Right cardiac atrium (tissue), 5 donors: Measurements from ENCODE around the gene SNX13. TPM values are rescaled to one million over a fixed set of nuclear protein-coding genes. Genes with fewer than 3 reads are reported as not detected.

ENCODE experiments used
- ATAC-seq, 2 donors: fragments of 200-7000 bp; cut with Tn5 transposase; one replicate each; pipeline versions ENCODE4 v1.8.0 to v1.9.1; 2020; ENCODE audit warnings: moderate library complexity in 2 of 2, mild to moderate bottlenecking in 1 of 2
- DNase-seq, 3 donors: peaks; one replicate each; pipeline ENCODE4 v3.0.0-alpha.2; 2020
- H3K27ac ChIP-seq: one replicate; pipeline ENCODE4 v1.5.1; 2013; ENCODE audit warnings: mild to moderate bottlenecking, low read length, control low read depth, moderate library complexity
- H3K27me3 ChIP-seq: one replicate; pipeline ENCODE4 v1.6.1; 2013; ENCODE audit not compliant: control insufficient read depth, insufficient read depth
- H3K4me1 ChIP-seq: one replicate; pipeline ENCODE4 v1.6.1; 2013; ENCODE audit warnings: low read length; ENCODE audit not compliant: control insufficient read depth, insufficient read depth
- H3K4me3 ChIP-seq: one replicate; pipeline ENCODE4 v1.5.1; 2013; ENCODE audit warnings: low read length, control low read depth
- H3K9me3 ChIP-seq: one replicate; pipeline ENCODE4 v1.6.1; 2013; ENCODE audit warnings: low read length; ENCODE audit not compliant: control insufficient read depth
- WGBS: extraction: QIAGEN DNeasy Blood & Tissue Kit; methylation state at CpG from one replicate; pipeline ENCODE4 v1.1.7; 2013; 5-methylcytosine and 5-hydroxymethylcytosine counted together
- intact Hi-C, 4 donors: fragments of 100-400 bp; cut with DNase I; formaldehyde crosslinking; loops; one replicate each; pipeline versions ENCODE4 v1.11.0 to v1.14.0; 2022 to 2023
- polyA plus RNA-seq: library from polyadenylated mRNA; stranded (reverse); fragments of 200-250 nt; gene quantifications from one replicate; pipeline ENCODE4 v1.2.3, GENCODE V29; 2013
- total RNA-seq, 4 donors: library from RNA; stranded (reverse); fragmentation: NEBNext Ultra II Directional; extraction: Animal tissue kit (Norgen Biotek cat#: 25700); gene quantifications; one replicate each; pipeline ENCODE4 v1.2.1, GENCODE V29; 2021
- donor health status: healthy with polysubstance abuse.
- donor health status: DM: no; HTN: yes; CAD: no.
- donor health status: DM: no; HTN: no; CAD: no.
- donor health status: DM: no; HTN: yes; CAD: no; lungs with severe emphysema.
- donor health status: DM: yes; HTN: yes; CAD: no.

The SNX13 gene
- total and polyA plus RNA-seq, 5 donors, result 11.4 to 50.8 (median 47.0) TPM

- no peaks in the 10 kb centered on the region for H3K9me3 ChIP-seq
- ATAC-seq (no peak), DNase-seq (no peak)
- H3K4me1 ChIP-seq, result no peaks in the 10 kb centered on the region
- no peak overlapping the region for H3K4me3 ChIP-seq
- H3K27me3 ChIP-seq, result no peaks in the 10 kb centered on the region
- intact Hi-C loops, result no loop called here
- H3K27ac ChIP-seq, result no peak overlapping the region
- WGBS, result 85% methylated on average over 4 of the region's 4 CpGs
Observed at GRCh38 chr7:17845197-17845547, 95.1 kb downstream of the SNX13 start.

- 74% methylated on average over 3 of the region's 3 CpGs for WGBS
- no peak overlapping the region for H3K4me3 ChIP-seq
- H3K27me3 ChIP-seq, result no peaks in the 10 kb centered on the region
- H3K9me3 ChIP-seq, result no peaks in the 10 kb centered on the region
- ATAC-seq, result no peak
- no peak overlapping the region for H3K27ac ChIP-seq
- no peaks in the 10 kb centered on the region for H3K4me1 ChIP-seq
- intact Hi-C loops, result no loop called here
- DNase-seq, result no peak
Observed at GRCh38 chr7:17844514-17845196, 95.6 kb downstream of the SNX13 start.

- Histone ChIP-seq H3K27ac (no peak overlapping the region), H3K4me3 (no peak overlapping the region), H3K27me3 (no peaks in the 10 kb centered on the region), H3K9me3 (no peaks in the 10 kb centered on the region), H3K4me1 (no peaks in the 10 kb centered on the region)
- WGBS, result 82% methylated on average over 4 of the region's 4 CpGs
- intact Hi-C loops, result no loop called here
- ATAC-seq (no peak), DNase-seq (no peak)
Observed at GRCh38 chr7:17844022-17844421, 96.3 kb downstream of the SNX13 start.

GRCh38 chr7:17843041-17843440 lies 97.3 kb downstream of the SNX13 start:
- H3K27me3 ChIP-seq, result no peaks in the 10 kb centered on the region
- no peak for DNase-seq
- intact Hi-C loops, result no loop called here
- no peaks in the 10 kb centered on the region for H3K4me1 ChIP-seq
- ATAC-seq, result no peak
- no peaks in the 10 kb centered on the region for H3K9me3 ChIP-seq
- H3K4me3 ChIP-seq, result no peak overlapping the region
- no peak overlapping the region for H3K27ac ChIP-seq

- Histone ChIP-seq H3K9me3 (no peaks in the 10 kb centered on the region), H3K27me3 (no peaks in the 10 kb centered on the region), H3K27ac (no peak overlapping the region), H3K4me1 (no peaks in the 10 kb centered on the region), H3K4me3 (no peak overlapping the region)
- intact Hi-C loops, result no loop called here
- DNase-seq (no peak), ATAC-seq (no peak)
Observed at GRCh38 chr7:17832820-17833355, 107.4 kb downstream of the SNX13 start.

GRCh38 chr7:17832242-17832641 lies 108.1 kb downstream of the SNX13 start:
- no peak overlapping the region for H3K27ac ChIP-seq
- no peak overlapping the region for H3K4me3 ChIP-seq
- H3K27me3 ChIP-seq, result no peaks in the 10 kb centered on the region
- intact Hi-C loops, result no loop called here
- no peak for DNase-seq
- H3K9me3 ChIP-seq, result no peaks in the 10 kb centered on the region
- WGBS, result 94% methylated on average over 1 of the region's 1 CpG
- no peak for ATAC-seq
- no peaks in the 10 kb centered on the region for H3K4me1 ChIP-seq

- H3K9me3 ChIP-seq, result no peaks in the 10 kb centered on the region
- H3K27ac ChIP-seq, result no peak overlapping the region
- ATAC-seq (no peak), DNase-seq (no peak)
- intact Hi-C loops, result no loop called here
- no peak overlapping the region for H3K4me3 ChIP-seq
- H3K4me1 ChIP-seq, result no peaks in the 10 kb centered on the region
- WGBS, result 80% methylated on average over 1 of the region's 1 CpG
- no peaks in the 10 kb centered on the region for H3K27me3 ChIP-seq
Observed at GRCh38 chr7:17830206-17830605, 110.1 kb downstream of the SNX13 start.

GRCh38 chr7:17829001-17829400 lies 111.3 kb downstream of the SNX13 start:
- DNase-seq (no peak), ATAC-seq (no peak)
- WGBS, result over 99% methylated on average over 3 of the region's 3 CpGs
- H3K27me3 ChIP-seq, result no peaks in the 10 kb centered on the region
- no peaks in the 10 kb centered on the region for H3K4me1 ChIP-seq
- intact Hi-C loops, result no loop called here
- H3K9me3 ChIP-seq, result no peaks in the 10 kb centered on the region
- no peak overlapping the region for H3K27ac ChIP-seq
- no peak overlapping the region for H3K4me3 ChIP-seq

GRCh38 chr7:17822547-17823173 lies 117.6 kb downstream of the SNX13 start:
- intact Hi-C loops, result no loop called here
- 69% methylated on average over 3 of the region's 3 CpGs for WGBS
- H3K27ac ChIP-seq, result no peak overlapping the region
- no peaks in the 10 kb centered on the region for H3K9me3 ChIP-seq
- no peak for DNase-seq
- ATAC-seq, result no peak
- no peaks in the 10 kb centered on the region for H3K27me3 ChIP-seq
- no peak overlapping the region for H3K4me3 ChIP-seq
- H3K4me1 ChIP-seq, result no peaks in the 10 kb centered on the region

- intact Hi-C loops, result no loop called here
- ATAC-seq, result no peak
- H3K9me3 ChIP-seq, result no peaks in the 10 kb centered on the region
- no peak for DNase-seq
- H3K4me3 ChIP-seq, result no peak overlapping the region
- H3K27me3 ChIP-seq, result no peaks in the 10 kb centered on the region
- no peaks in the 10 kb centered on the region for H3K4me1 ChIP-seq
- 75% methylated on average over 3 of the region's 3 CpGs for WGBS
- H3K27ac ChIP-seq, result no peak overlapping the region
Observed at GRCh38 chr7:17816903-17817302, 123.4 kb downstream of the SNX13 start.

GRCh38 chr7:17815318-17815717 lies 125.0 kb downstream of the SNX13 start:
- ATAC-seq, result no peak
- intact Hi-C loops, result no loop called here
- DNase-seq, result no peak
- Histone ChIP-seq H3K27ac (no peak overlapping the region), H3K4me3 (no peak overlapping the region), H3K4me1 (no peaks in the 10 kb centered on the region), H3K27me3 (no peaks in the 10 kb centered on the region), H3K9me3 (no peaks in the 10 kb centered on the region)
- 88% methylated on average over 4 of the region's 4 CpGs for WGBS
